Adrenal gland (tissue), 19 donors: ENCODE results near the gene PPP3R2. TPM values are rescaled to one million over a fixed set of nuclear protein-coding genes. Genes with fewer than 3 reads are reported as not detected.

Experiments used
- DNase-seq, 7 donors: peaks; one replicate each; pipeline ENCODE4 v3.0.0-alpha.2; 2019 to 2020
- H3K27ac ChIP-seq, 5 donors: fragments of 200-600 bp; sonication (generic) in 4 of 5; 1 replicate in 3 of 5; 2 replicates in 2 of 5; pipeline versions ENCODE4 v1.5.1 to v1.8.0; 2016 to 2020; ENCODE audit warnings: mild to moderate bottlenecking in 1 of 5
- H3K27me3 ChIP-seq: fragments of 200-600 bp; 2 replicates; pipeline ENCODE4 v1.8.0; 2021
- H3K36me3 ChIP-seq, 2 donors: fragments of 200-600 bp; replicated peaks in 1 of 2; 1 replicate in 1 of 2; 2 replicates in 1 of 2; pipeline versions ENCODE4 v1.5.1 to v1.8.0; 2018 to 2022
- H3K4me1 ChIP-seq, 2 donors: fragments of 200-600 bp; replicated peaks in 1 of 2; 1 replicate in 1 of 2; 2 replicates in 1 of 2; pipeline versions ENCODE4 v1.5.1 to v1.8.0; 2018 to 2021
- H3K4me3 ChIP-seq, 4 donors: fragments of 200-600 bp; sonication (generic) in 3 of 4; one replicate each; pipeline ENCODE4 v1.5.1; 2016 to 2018
- H3K9me3 ChIP-seq, 3 donors: fragments of 200-600 bp; sonication (generic) in 1 of 3; replicated peaks in 1 of 3; 1 replicate in 2 of 3; 2 replicates in 1 of 3; pipeline versions ENCODE4 v1.5.1 to v1.8.0; 2016 to 2021
- CTCF ChIP-seq, 6 experiments: fragments of 450-650 bp in 4 of 6; fragments of 200-600 bp in 2 of 6; sonication (generic) in 1 of 6; IDR thresholded peaks; 1 replicate in 5 of 6; 2 replicates in 1 of 6; pipeline versions ENCODE4 v1.5.1 to v1.8.0; 2016 to 2021; ENCODE audit warnings: antibody characterized with exemption in 6 of 6, mild to moderate bottlenecking in 2 of 6, moderate library complexity in 1 of 6
- POLR2A ChIP-seq, 2 donors: fragments of 450-650 bp; IDR thresholded peaks; one replicate each; pipeline ENCODE4 v1.6.1; 2017; ENCODE audit warnings: antibody characterized with exemption in 2 of 2, mild to moderate bottlenecking in 2 of 2, moderate library complexity in 1 of 2
- WGBS, 4 donors: extraction: QIAGEN DNeasy Blood & Tissue Kit in 2 of 4; methylation state at CpG; one replicate each; pipeline versions ENCODE4 v1.1.5 to v1.1.7; 2013 to 2017; 5-methylcytosine and 5-hydroxymethylcytosine counted together
- intact Hi-C, 2 donors: fragments of 100-400 bp; cut with DNase I; formaldehyde crosslinking; loops; one replicate each; pipeline versions ENCODE4 v1.14.1 to v1.15.0; 2022 to 2023
- long read RNA-seq, 10 donors: library from polyadenylated mRNA in 3 of 10; unstranded in 2 of 10; stranded (forward) in 1 of 10; transcript quantifications; one replicate each; pipeline ENCODE4 v2.0.0 and lab custom pipeline, GENCODE V29; 2021 to 2026
- polyA plus RNA-seq, 3 donors: library from polyadenylated mRNA; stranded (reverse); fragments of 200-250 nt in 2 of 3; fragments of 350-450 nt in 1 of 3; fragmentation: Illumina TruSeq in 1 of 3; extraction: RNeasy Lipid Tissue Mini Kit (QIAGEN cat#74804) in 1 of 3; gene quantifications; one replicate each; pipeline ENCODE4 v1.2.3, GENCODE V29; 2013 to 2014
- total RNA-seq, 9 donors: library from RNA; depleted of rRNA in 4 of 9; stranded (reverse); fragments of >200 nt in 4 of 9; fragments of 120-200 nt in 1 of 9; fragmentation: NEBNext Ultra II Directional in 1 of 9; extraction: Animal tissue kit (Norgen Biotek cat#: 25700) in 1 of 9; gene quantifications; one replicate each; pipeline versions ENCODE4 v1.1.0 to v1.2.4, GENCODE V29; 2013 to 2023
- donor health status: healthy with polysubstance abuse.
- donor health status: Bipolar disorder and iron deficiency.
- donor health status: DM: yes; HTN: yes; CAD: no.
- donor health status: DM: no; HTN: no; CAD: no.
- donor health status: DM: no; HTN: no; CAD: no.
- donor health status: DM: yes; HTN: yes; CAD: no.

Gene PPP3R2
- total RNA-seq (under 1 TPM in 1 of 9 donors, not detected in 8; 0.06 TPM), polyA plus RNA-seq (not detected)
- long read RNA-seq, donor 1: 0 reads
- long read RNA-seq, donor 2: 0 reads
- long read RNA-seq, donor 3: 0 reads
- long read RNA-seq, donor 4: 0 reads
- long read RNA-seq, donor 5: 0 reads
- long read RNA-seq, donor 6: 0 reads
- long read RNA-seq, donor 7: 0 reads
- long read RNA-seq, donor 8: 0 reads
- long read RNA-seq, donor 9: 0 reads
- long read RNA-seq, donor 10, partial matches to known transcripts: 0 of 2 reads
- long read RNA-seq, donor 10, other reads (novel, unspliced or antisense): 0 of 2 reads

- Histone ChIP-seq H3K9me3 (no peaks in the 10 kb centered on the region), H3K27me3 (no peaks in the 10 kb centered on the region), H3K4me3 (no peak within 1 kb of the TSS), H3K36me3 (no peaks in the 10 kb centered on the region), H3K27ac (no peak within 1 kb of the TSS), H3K4me1 (no peaks in the 10 kb centered on the region)
- TF ChIP-seq CTCF (IDR thresholded peaks at IDR 0.05) (no peak), POLR2A (IDR thresholded peaks at IDR 0.05) (no peak)
- DNase-seq: no peak
- WGBS, 4 donors: 77 to 90% (median 89%) methylated on average over 19 of the region's 19 CpGs
- intact Hi-C loops: no loop called here
These were observed at the start of gene PPP3R2 for GRCh38 chr9:101594796-101595195. Gene PPP3R2, minus strand, starts transcription at chr9:101594969. Its CDS starts 48 bp downstream, at chr9:101594921.

- no peaks in the 10 kb centered on the region for H3K27me3 ChIP-seq
- no peak overlapping the region for H3K27ac ChIP-seq
- H3K4me1 ChIP-seq: no peaks in the 10 kb centered on the region
- 55 to 80% (median 73%) methylated on average over 2 of the region's 2 CpGs for WGBS, 4 donors
- no peak overlapping the region for H3K4me3 ChIP-seq
- no peaks in the 10 kb centered on the region for H3K9me3 ChIP-seq
- TF ChIP-seq POLR2A (IDR thresholded peaks at IDR 0.05) (no peak), CTCF (IDR thresholded peaks at IDR 0.05) (no peak)
- DNase-seq: no peak
- no peaks in the 10 kb centered on the region for H3K36me3 ChIP-seq
- intact Hi-C loops: no loop called here
These were observed 45.3 kb upstream of the PPP3R2 start for GRCh38 chr9:101639785-101640665.

- Histone ChIP-seq H3K27ac (no peak overlapping the region), H3K36me3 (no peaks in the 10 kb centered on the region), H3K27me3 (no peaks in the 10 kb centered on the region), H3K4me3 (no peak overlapping the region), H3K9me3 (no peaks in the 10 kb centered on the region), H3K4me1 (no peaks in the 10 kb centered on the region)
- WGBS, 4 donors: 26 to 46% (median 36%) methylated on average over 1 of the region's 1 CpG
- TF ChIP-seq CTCF (IDR thresholded peaks at IDR 0.05) (no peak), POLR2A (IDR thresholded peaks at IDR 0.05) (no peak)
- intact Hi-C loops: no loop called here
- DNase-seq: no peak
These were observed 44.5 kb upstream of the PPP3R2 start for GRCh38 chr9:101639311-101639710.

- Histone ChIP-seq H3K27ac (no peak overlapping the region), H3K27me3 (no peaks in the 10 kb centered on the region), H3K36me3 (no peaks in the 10 kb centered on the region), H3K9me3 (no peaks in the 10 kb centered on the region), H3K4me1 (no peaks in the 10 kb centered on the region), H3K4me3 (no peak overlapping the region)
- 11 to 32% (median 26%) methylated on average over 3 of the region's 3 CpGs for WGBS, 4 donors
- DNase-seq: no peak
- TF ChIP-seq POLR2A (IDR thresholded peaks at IDR 0.05): no peak
- no peak for TF ChIP-seq CTCF (IDR thresholded peaks at IDR 0.05)
- intact Hi-C loops: no loop called here
These were observed 41.5 kb upstream of the PPP3R2 start for GRCh38 chr9:101636247-101636646.
